Activated CD8-positive, alpha-beta memory T cell treated with anti-CD3 and anti-CD28 coated beads for 24 hours (primary cell): ENCODE results near the gene ATP6V0A4.
"Not testable (repeated sequence)": the region's sequence is repeated elsewhere in the genome, so short reads cannot be mapped to it uniquely, and the experiment has no call there.

Source experiments
- DNase-seq: peaks from one replicate; pipeline ENCODE4 v3.0.0-alpha.2; 2020

The ATP6V0A4 gene

DNA sequence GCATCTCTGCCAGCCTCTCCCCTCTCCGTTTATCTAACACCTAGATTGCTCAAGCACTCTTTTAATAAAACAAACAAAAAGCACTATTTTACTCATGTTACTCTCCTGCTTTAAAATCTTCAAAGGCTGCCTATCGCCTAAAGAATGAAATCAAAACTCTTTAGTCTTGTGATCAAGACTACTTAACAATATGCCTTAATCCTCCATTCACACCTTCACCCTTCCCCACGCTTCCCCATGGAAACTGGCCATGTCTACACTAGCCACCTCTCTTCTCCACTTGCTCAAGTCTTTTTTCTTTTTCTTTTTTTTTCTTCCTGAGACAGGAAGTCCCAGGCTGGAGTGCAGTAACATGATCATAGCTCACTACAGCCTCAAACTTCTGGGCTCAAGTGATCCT is 48.0 kb downstream of the ATP6V0A4 start:
- no peak for DNase-seq

DNA sequence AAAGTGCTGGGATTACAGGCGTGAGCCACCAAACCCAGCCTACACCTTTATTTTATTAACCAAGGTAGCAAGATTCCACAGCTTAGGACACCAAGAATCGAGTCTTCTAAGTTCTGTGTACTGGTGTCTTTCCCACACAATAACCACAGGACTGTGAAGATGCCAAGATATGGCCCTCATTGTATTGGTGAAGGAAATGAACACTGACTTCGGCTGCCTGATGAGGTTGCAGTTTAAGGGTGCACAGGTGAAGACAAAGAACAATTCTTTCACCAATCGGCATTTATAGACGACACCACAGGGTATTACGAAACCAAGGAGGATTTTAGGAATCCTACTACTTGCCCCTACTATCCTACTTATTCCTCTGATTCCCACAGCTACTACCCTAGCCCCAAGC is 49.3 kb downstream of the ATP6V0A4 start:
- no peak for DNase-seq

DNA sequence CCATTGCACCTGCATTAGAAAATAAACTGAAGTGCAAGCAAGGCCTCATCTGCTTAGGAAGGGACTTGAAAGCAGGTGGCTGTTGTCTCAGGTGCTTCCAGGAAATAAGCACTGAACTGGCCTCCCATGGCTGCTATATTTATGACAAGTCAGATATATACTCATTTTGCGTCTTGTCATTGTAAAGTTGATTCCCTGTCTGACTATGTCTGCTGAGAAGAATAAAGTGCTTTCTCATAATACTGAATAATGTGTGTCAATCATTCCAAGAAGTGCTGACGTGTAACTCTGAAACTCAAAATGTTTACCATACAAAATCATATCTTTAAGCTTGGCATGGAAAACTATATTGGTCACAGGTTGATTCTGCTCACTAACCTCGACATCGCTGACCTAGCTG is 51.9 kb downstream of the ATP6V0A4 start:
- no peak for DNase-seq

DNA sequence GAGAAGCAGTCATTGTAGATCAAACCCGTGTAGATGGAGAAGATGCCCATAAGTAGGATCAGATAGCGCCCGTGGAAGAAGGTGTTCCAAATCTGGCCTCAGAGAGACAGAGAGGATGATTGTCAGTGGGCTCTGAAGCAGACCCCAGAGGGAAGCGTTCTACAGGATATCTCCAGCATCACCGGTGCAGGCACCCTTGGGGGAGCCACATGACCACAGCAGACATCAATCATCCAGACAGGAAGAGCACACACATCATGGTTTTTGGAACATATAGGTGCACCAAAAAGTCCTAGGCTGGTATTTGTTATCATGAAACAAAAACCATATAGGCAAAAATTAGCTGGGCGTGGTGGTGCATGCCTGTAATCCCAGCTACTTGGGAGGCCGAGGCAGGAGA is 52.8 kb downstream of the ATP6V0A4 start:
- DNase-seq: no peak

DNA sequence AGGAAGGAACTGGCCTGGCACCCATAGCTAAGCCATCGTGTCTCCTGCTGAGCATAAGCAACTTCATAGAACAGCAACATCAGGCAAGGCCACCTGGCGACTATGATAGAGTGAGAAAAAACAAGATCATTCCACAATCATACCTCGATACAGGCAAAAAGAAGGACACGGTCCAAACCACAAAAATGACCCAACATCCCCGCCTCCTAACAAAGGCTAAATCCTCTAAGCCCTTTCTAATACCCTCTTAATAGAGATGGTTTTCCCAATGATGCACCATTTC is 56.6 kb downstream of the ATP6V0A4 start:
- DNase-seq: no peak

DNA sequence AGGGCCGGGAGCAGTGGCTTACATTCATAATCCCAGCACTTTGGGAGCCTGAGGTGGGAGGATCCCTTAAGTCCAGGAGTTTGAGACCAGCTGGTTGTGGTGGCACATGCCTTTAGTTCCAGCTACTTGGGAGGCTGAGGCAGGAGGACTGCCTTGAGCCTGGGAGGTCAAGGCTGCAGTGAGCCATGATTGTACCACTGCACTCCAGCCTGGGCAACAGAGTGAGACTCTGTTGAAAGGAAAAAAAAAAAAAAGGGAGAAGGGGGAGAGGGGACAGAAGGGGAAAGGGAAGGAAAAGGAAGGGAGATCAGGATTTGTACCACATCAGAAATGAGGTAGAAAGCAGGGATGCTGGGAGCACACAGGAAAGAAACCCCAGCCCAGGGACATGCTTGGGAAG is 58.1 kb downstream of the ATP6V0A4 start:
- DNase-seq: no peak

DNA sequence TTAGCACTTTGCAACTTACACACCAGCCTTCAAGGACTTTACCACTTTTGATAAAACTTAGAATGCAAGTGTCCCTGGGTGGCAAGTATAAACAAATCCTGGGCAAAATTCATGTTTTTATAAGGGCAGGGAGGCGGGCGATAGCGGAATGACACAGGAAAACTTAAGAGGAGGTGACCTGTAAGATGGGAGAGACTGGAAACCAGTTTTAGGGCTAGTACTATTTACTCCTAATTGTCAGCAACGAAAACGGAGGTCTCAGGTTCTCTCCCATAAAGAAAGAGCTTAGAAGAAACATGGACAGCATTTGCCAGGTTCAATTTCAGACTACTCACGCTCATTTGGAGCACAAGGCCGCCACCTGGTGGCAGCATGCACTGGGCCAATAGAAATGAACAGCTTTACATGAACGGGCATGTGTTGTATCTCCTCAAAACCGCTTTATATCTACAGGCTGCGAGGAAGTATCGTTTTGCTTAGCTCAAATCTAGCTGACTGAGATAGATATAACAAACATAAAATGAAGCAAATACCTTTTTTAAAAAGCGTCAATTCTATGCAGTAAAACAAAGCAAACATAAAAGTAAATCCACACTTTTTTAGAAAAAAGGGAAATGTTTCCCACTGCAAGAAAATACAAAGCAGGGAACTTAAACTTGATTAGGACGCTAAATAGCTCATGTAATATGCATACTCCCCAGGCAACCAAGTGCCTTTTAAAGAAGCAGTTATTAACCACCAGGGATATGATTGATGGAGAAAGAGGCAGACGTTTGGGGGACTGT is 59.3 kb downstream of the ATP6V0A4 start:
- peak; percentile 92 for DNase-seq

DNA sequence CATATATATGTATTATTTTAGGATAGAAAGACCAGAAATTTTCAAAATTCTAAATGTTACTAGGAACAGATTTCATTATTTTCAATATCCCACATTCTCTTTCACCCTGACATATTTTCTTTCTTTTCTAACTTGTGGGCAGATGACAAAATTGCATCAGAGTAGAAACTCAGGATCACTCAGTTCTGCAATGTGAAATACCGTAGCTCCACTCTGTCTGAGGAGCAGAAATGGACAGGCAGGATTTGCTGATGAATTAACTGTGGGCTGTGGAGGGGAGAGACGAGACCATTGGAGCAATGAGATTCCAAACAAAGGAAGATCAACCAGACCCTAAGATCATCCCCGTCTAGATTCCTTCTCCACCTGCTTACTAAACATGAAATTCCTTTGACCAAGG is 59.9 kb downstream of the ATP6V0A4 start:
- DNase-seq: no peak

DNA sequence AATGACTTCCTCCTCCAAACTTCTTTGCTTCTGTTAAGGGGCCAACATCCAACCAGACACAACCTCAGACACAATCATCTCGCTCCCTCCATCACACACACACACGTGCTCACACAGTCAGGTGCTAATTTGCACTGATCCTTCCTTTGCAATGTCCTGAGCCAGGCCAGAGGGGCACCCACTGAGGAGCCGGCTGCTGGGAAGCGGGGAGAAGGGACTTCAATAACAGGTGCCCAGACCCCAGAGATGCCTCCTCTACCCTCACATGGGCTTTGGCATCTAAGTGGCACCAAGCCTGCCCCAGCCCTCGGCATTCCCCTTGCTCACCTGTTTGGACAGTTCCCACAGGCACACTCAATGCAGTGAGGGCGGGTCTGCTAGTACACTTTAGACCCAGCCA is 62.6 kb downstream of the ATP6V0A4 start:
- DNase-seq: no peak

DNA sequence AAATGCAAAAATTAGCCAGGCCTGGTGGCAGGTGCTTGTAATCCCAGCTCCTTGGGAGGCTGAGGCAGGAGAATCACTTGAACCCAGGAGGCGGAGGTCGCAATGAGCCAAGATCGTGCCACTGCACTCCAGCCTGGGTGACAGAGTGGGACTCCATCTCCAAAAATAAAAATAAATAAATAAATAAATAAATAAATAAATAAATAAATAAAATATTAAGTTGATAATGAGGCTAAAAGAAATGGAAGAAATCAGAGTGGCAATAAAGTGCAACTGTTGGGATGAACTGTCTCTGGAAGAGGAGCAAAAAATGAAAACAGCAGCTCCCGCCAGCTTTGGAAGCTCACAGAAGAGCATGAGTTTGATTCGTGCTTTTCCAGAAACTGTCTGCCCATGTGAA is 66.3 kb downstream of the ATP6V0A4 start:
- DNase-seq: not testable (repeated sequence)

DNA sequence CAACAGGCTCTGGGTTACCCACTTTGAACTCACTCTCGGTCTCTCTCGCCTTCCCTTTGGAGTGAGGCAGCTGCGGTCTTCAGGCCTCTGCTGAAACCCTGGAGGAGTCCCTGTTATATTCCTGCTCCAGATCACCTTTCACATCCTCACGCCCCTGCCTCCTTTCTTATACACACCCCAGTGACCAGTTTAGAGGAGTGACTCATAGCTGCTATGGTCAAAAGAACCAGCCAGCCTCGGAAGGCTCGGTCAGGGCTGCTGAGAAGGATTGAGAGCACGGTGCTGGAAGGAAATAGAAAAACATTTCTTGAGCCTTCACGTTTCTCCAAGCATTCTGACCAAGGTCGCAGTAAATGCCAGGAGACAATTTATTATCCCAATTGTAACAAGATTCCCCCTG is 68.6 kb downstream of the ATP6V0A4 start:
- no peak for DNase-seq

DNA sequence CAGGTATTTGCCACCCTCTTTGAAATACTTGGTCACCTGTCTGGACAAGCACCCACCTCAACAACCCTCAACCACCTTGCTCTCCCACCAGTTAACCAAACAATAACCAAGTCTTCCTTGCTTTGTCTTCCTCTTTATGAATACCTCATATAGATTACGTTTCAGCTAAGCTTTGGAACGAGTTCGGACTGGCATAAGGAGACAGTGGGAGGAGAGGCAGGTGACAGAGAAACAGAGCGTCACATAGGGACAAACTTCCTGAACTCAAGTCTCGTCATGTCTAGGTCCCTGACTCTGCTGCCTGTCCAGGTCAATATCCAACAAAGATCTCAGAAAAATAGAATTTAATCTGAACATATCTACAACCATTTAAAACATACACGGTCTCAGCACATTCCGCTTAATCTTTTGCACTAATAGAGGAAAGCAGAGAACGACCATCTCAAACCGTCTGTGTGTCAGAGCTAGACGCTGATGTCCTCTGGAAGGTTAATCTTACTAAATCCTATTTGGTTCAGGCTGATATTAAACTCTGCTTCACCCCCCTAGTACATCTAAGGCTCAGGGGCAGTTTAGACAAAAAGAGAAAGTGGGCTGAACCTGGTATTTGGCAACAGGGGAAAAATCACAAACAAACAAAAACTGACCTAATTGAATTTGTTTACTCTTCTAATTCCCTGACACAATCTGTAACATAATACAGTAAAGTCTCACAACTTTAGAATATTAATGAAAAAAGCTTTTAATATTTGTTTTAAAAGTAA is 70.5 kb downstream of the ATP6V0A4 start:
- no peak for DNase-seq

DNA sequence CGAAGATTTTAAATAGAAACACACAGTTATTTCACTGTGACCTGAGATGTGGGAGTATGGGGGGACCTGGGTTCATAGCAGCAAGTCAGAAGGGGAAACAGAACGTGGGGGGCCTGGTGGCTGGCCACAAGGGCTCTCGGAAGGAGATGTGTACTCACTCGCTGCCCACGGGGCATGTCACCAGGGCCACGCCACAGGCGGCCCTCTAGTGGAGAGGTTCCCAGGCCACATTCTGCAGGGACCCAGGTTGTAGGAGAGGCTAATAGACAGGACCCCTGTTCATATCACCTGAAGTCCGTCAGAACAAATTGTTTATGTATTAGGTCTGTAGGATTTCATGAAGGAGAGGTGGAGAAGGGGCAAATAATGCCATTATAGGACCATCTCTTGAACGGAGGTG is 71.7 kb downstream of the ATP6V0A4 start:
- no peak for DNase-seq

DNA sequence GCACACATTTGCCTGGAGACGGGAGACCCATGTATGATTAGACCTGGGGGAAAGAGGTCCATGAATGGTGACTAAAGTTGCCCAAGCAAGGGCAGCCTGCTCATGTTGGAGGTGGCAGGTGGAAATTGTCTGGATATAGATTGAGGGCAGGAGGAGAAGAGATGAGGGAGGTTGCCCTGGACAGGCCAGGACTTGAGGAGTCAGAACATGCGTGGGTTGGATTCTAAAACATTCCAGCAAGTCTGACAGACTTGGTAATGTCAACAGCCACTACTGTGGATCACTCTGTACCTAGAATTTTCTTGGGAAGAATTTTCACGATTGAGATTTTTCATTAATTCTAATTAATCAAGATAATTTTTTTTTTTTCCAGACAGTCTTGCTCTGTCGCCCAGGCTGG is 77.7 kb downstream of the ATP6V0A4 start:
- DNase-seq: no peak

DNA sequence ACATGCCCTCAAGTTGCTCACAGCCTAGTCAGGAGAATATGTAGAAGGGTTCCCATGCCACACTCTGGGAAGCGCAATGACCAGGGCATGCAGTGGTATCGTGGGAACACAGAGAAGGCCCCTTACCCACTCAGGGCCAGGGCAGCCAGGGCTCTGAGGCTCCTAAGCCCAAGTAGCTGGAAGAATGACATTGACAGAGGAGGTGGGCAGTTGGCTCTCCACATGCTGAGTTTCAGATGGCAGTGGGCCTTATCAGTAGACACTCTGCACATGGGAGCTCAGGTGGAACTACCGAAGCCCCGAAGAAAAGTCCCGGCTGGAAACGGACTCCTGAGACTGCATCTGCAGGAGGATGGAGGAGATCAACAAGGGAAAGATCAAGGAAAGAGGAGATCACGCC is 81.1 kb downstream of the ATP6V0A4 start:
- no peak for DNase-seq

DNA sequence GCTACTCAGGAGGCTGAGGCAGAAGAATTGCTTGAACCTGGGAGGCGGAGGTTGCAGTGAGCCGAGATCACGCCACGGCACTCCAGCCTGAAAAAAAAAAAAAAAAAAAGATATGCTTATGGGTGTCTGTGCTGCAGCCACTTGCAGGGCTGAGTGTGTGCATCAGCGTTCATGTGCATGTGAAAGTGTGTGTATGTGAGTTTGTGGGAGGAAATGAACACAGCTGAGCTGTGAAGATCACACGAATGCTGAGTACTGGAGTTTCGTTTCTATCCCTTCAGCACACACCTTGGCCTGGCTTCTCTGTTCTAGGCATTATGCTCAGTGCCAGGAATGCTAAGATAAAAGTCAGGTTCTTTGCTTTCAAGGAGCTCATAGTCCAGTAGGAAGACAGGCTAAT is 84.8 kb downstream of the ATP6V0A4 start:
- no peak for DNase-seq

DNA sequence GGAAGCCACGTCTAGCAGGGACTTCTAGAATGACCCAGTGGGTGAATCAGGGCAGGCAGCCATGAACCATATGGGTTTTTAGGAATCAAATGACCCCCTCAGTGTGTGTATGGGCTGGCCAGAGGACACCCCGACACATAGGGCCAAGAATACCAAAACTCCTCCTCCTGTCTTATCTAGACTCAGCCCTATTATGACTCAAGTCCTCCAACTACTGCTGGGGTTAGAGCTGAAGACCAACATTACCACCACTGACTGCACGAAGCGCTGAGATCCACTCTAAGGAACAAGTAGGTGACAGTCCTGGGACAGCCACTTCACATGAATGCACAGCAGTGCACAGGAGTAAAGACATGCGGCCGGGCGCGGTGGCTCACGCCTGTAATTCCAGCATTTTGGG is 85.3 kb downstream of the ATP6V0A4 start:
- no peak for DNase-seq

DNA sequence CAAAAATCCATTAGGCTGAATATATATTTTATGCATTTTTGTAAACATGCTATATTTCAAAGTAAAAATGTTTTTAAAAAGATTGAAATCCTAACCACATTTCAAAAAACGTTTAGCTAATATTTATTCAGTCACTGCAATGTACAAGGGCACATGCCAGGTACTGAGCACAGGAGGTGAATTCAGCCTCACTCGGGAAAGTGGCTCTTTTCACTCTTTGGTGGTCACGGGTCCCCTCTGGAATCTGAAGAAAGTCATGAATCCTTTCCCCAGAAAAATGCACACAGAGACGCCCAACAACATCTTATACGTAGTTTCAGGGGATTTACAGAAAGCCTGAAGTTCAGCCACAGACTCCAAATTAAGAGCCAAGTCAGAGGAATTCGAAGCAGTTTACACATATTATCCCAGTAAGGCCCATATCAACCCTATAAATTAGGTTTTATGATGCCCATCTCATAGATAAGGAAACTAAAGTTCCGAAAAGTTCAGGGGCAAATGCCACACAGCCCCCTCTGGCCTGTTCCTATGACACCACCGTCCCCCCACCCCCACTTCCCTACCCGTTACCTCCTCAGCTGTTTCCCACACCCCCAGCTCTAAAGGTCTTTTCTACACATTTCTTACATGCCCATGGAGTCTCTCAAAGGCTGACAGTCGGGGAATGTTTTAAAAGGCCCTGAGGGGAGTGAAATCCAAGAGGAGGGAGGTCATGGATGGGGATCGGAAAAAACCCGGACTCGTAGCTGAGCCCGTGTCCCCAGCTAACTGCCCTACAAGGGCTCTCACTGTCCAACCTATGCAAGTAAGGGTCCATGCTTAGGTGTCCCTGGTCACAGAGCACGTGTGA is 87.2 kb downstream of the ATP6V0A4 start:
- DNase-seq: no peak

DNA sequence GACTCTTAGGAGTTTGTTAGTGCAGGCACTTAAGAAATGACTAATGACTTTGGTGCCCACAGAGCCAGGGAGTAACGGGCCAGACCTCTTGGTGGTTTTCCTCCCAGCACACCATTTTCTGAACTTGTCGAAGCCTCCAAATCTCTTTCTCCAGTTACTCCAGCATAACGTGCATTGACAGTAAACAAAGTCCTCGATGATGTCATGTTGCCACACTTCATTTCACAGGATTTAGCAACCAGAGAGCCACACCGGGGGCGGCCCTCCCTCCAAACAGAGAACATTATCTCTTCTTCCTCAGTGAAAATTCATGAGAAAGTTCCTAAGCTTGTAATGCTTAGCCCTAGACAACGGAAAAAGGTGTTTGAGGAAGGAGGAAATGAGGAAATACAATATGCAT is 92.8 kb downstream of the ATP6V0A4 start:
- DNase-seq: no peak

DNA sequence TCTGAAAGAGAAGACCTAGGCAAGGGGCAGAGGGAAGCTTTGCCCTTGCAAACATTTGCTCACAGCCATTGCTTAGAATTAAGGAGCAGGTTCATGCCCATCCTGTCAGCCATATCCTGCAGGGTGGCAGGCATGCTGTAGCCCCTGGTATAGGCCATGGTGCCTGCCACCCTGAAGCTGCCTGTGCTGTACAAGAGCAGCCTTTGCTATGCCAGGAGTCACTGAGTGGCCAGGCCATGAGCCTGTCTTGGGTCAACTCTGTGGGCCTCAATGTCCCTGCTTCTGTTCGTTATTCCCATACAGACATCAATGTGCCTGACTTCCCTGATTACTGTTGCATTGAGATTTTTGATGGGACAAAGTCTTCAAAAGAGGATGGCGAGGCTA is 96.5 kb downstream of the ATP6V0A4 start:
- no peak for DNase-seq

DNA sequence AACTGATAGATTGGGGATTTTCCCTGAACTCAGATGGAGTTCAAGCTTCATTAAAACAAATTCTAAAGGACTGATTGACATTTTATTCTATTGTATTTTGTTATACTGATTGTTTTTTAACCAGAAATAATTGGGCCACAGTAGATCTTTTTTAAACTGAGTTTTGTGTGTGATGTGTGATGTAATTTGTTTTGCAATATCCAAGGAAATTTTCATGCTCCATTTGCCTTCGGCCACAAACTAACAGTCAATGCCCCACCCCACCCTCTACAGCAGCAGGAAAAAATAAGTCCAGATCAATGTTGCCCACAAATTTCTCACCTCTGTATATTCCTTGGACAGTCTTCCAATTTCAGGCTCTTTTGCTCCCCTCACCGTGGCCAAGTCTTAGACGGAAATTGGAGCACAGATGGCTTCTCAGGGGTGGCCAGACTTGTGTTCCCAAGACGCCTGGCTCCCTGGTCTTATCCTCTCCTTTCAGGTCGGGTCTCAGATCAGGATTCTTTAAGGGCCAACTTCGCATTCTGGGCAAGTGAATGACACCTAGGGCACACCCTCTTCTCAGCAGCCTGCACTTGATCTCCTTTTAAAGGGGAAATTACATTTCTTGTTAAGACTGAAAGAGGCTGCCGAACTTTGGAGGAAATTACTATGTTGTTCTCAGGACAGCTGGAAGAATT is 97.0 kb downstream of the ATP6V0A4 start, which contains the start of gene SVOPL:
Gene SVOPL (minus strand): TSS at position 506 of the 680 bp plus-strand sequence. CDS start 22,317 bp downstream, outside the sequence.
- no peak for DNase-seq

DNA sequence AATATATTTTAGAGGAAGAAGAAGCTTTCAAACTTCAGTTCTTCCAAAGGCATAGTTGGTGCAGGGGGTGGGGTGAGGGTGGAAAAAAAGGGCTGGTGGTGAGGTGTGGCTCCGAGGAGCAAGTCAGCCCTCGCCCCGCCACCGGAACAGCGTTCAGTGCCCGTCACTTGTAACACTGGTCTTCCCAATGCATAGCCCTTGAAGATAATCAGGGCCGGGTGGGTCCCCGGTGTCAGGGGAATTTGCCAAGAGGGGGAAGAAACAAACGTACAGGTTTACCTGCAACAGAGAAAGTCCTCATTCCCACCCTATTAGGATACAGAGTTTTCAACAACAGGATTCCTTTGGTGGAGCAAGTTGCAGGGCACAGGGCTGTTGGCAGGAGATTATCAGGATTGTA is 98.3 kb downstream of the ATP6V0A4 start:
- DNase-seq: no peak

DNA sequence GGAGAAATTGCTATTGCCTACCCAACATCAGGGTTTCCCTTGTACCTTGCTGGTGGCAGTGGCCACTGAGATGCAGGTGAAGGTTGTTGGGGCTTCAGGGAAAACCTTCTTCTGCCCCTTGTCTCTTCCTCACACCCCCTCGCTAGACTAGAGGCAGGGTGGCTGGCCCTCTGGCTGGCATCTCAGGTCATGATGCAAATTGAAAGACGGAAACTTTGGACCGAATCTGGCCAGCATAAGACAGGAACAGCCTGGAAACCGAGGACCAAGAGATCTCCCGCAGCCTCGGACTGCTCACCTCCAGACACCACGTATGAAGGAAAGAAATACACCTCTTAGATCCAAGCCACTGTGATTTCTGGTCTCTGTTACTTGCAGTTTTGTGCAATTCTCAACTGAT is 99.7 kb downstream of the ATP6V0A4 start:
- DNase-seq: no peak
